GM10266 (cell line): ENCODE data around the gene KCNH2.

Source experiments
- DNase-seq: peaks from one replicate; pipeline ENCODE4 v3.0.0; 2012; ENCODE audit errors: extremely low spot score
- CTCF ChIP-seq: IDR thresholded peaks from 2 replicates; pipeline ENCODE4 v1.5.1; 2012; ENCODE audit warnings: mild to moderate bottlenecking, low read depth; ENCODE audit not compliant: control insufficient read depth, insufficient read depth; ENCODE audit errors: missing control alignments

The KCNH2 gene

GRCh38 chr7:151005566-151005965 is 27.4 kb upstream of the KCNH2 start:
- DNase-seq, result no peak
- TF ChIP-seq CTCF, result no peak

GRCh38 chr7:151003572-151003971 is 25.5 kb upstream of the KCNH2 start:
- TF ChIP-seq CTCF, result no peak
- no peak for DNase-seq

- TF ChIP-seq CTCF, result no peak
- no peak for DNase-seq
Measured at GRCh38 chr7:151001546-151001945, 23.4 kb upstream of the KCNH2 start.

- no peak for DNase-seq
- TF ChIP-seq CTCF, result no peak
Measured at GRCh38 chr7:151000897-151001495, 22.9 kb upstream of the KCNH2 start.

GRCh38 chr7:150999497-151000230 is 21.5 kb upstream of the KCNH2 start:
- TF ChIP-seq CTCF, result no peak
- DNase-seq, result no peak

- TF ChIP-seq CTCF, result no peak
- no peak for DNase-seq
Measured at GRCh38 chr7:150999001-150999400, 20.9 kb upstream of the KCNH2 start.

- DNase-seq, result no peak
- TF ChIP-seq CTCF, result no peak
Measured at GRCh38 chr7:150998341-150998740, 20.2 kb upstream of the KCNH2 start.
